ENCODE data around the gene TMTC1. TPM values are rescaled to one million over a fixed set of nuclear protein-coding genes. Genes with fewer than 3 reads are reported as not detected.

TMTC1 gene
- polyA plus RNA-seq, 6 donors from 2014 or later, result not detected

DNA sequence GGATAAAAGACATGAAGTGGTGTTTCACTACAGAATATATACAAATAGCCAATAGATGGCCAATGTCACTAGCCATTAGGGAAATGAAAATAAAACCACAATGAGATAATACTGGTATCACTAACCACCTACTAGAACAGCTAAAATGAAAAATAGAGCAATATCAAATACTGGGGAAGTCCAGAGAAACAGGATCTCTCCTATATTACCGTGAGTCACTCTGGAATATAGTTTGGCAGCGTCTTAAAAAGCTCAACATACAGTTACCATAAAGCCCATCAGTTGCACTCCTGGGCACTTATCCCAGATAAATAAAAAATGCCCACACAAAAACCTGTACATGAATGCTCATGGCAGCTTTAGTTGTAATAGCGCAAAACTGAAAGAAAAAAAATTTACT, 101.7 kb downstream of the TMTC1 start:
- ATAC-seq (ENCODE audit: low read depth in 2 of 2) (no peak), DNase-seq (no peak)
- H3K27ac Mint-ChIP-seq, result no peak overlapping the region
- H3K9me3 Mint-ChIP-seq, result peaks cover 0 to 3% (median 0%) of the 10 kb centered on the region in 7 donors
- no peaks in the 10 kb centered on the region for H3K36me3 Mint-ChIP-seq
- H3K4me3 Mint-ChIP-seq, result no peak overlapping the region
- H3K27me3 Mint-ChIP-seq, result no peaks in the 10 kb centered on the region
- no peaks in the 10 kb centered on the region for H3K4me1 Mint-ChIP-seq

DNA sequence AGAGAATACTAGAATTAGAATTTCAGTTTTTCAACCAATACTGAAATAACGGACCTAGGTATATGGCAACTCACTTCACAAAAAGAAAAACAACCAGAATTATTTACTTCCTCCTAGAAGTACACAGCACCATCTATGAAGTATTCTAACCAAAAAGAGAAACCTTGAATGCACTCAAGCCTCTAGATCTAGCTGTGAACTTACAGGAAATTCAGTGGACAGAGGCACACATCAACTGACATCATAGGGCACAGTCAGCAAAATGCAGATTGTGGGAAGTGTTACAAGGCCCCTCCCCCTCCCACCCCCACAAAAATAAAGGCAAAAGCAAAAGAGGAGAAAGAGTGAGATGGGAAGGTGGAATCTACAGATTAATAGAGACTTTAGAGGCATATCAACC, 102.4 kb downstream of the TMTC1 start:
- no peak overlapping the region for H3K4me3 Mint-ChIP-seq
- H3K27ac Mint-ChIP-seq, result no peak overlapping the region
- no peak for ATAC-seq (ENCODE audit: low read depth in 2 of 2)
- no peak for DNase-seq
- no peaks in the 10 kb centered on the region for H3K4me1 Mint-ChIP-seq
- H3K27me3 Mint-ChIP-seq, result no peaks in the 10 kb centered on the region
- peaks cover 0 to 3% (median 0%) of the 10 kb centered on the region in 7 donors for H3K9me3 Mint-ChIP-seq
- H3K36me3 Mint-ChIP-seq, result no peaks in the 10 kb centered on the region

- Mint-ChIP-seq H3K9me3 (peaks cover 0 to 3% (median 0%) of the 10 kb centered on the region in 7 donors), H3K4me3 (no peak overlapping the region), H3K36me3 (no peaks in the 10 kb centered on the region), H3K4me1 (no peaks in the 10 kb centered on the region), H3K27me3 (no peaks in the 10 kb centered on the region), H3K27ac (no peak overlapping the region)
- ATAC-seq (ENCODE audit: low read depth in 2 of 2) (no peak), DNase-seq (no peak)
Measured at GRCh38 chr12:29676676-29677075, 107.1 kb downstream of the TMTC1 start.

- no peak overlapping the region for H3K4me3 Mint-ChIP-seq
- H3K27me3 Mint-ChIP-seq, result no peaks in the 10 kb centered on the region
- ATAC-seq (ENCODE audit: low read depth in 2 of 2) (no peak), DNase-seq (no peak)
- no peaks in the 10 kb centered on the region for H3K36me3 Mint-ChIP-seq
- no peaks in the 10 kb centered on the region for H3K4me1 Mint-ChIP-seq
- peak overlapping the region in 1 of 6 donors; percentile 39 for H3K27ac Mint-ChIP-seq
- H3K9me3 Mint-ChIP-seq, result no peaks in the 10 kb centered on the region
Measured at GRCh38 chr12:29674463-29674862, 109.3 kb downstream of the TMTC1 start.

GRCh38 chr12:29673346-29673745, 110.4 kb downstream of the TMTC1 start:
- no peak for DNase-seq
- Mint-ChIP-seq H3K9me3 (no peaks in the 10 kb centered on the region), H3K27me3 (no peaks in the 10 kb centered on the region), H3K4me1 (no peaks in the 10 kb centered on the region), H3K27ac (no peak overlapping the region), H3K36me3 (no peaks in the 10 kb centered on the region), H3K4me3 (no peak overlapping the region)
- no peak for ATAC-seq (ENCODE audit: low read depth in 2 of 2)

GRCh38 chr12:29672580-29672979, 111.2 kb downstream of the TMTC1 start:
- Mint-ChIP-seq H3K36me3 (no peaks in the 10 kb centered on the region), H3K27ac (no peak overlapping the region), H3K4me1 (no peaks in the 10 kb centered on the region), H3K4me3 (no peak overlapping the region), H3K9me3 (peaks cover 0 to 3% (median 0%) of the 10 kb centered on the region in 7 donors), H3K27me3 (no peaks in the 10 kb centered on the region)
- no peak for ATAC-seq (ENCODE audit: low read depth in 2 of 2)
- no peak for DNase-seq

DNA sequence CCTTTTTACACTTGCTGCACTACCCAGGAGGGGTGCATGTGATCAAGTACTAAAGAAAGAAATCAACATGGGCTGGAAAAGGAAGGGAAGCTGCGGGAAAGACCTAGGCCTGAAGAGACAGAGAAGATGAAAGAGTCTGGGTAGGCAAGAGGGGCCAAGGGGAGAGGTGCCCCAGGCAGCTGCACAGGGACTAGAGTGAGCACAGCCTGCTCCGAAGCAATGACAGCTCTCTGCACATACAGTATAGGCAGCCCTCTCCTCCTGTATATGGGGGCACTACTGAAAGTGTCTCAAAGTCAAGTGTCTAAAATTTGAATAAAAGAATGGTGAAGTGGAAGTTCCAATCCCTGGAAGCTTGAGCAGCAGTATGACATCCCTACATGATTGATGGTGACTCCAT, 112.0 kb downstream of the TMTC1 start:
- ATAC-seq (ENCODE audit: low read depth in 2 of 2) (no peak), DNase-seq (no peak)
- H3K4me3 Mint-ChIP-seq, result no peak overlapping the region
- no peaks in the 10 kb centered on the region for H3K27me3 Mint-ChIP-seq
- no peaks in the 10 kb centered on the region for H3K4me1 Mint-ChIP-seq
- H3K36me3 Mint-ChIP-seq, result no peaks in the 10 kb centered on the region
- peaks cover 0 to 3% (median 0%) of the 10 kb centered on the region in 7 donors for H3K9me3 Mint-ChIP-seq
- H3K27ac Mint-ChIP-seq, result no peak overlapping the region

- Mint-ChIP-seq H3K9me3 (peaks cover 0 to 4% (median 3%) of the 10 kb centered on the region in 7 donors), H3K4me3 (no peak overlapping the region), H3K36me3 (no peaks in the 10 kb centered on the region), H3K27me3 (no peaks in the 10 kb centered on the region), H3K4me1 (no peaks in the 10 kb centered on the region), H3K27ac (no peak overlapping the region)
- ATAC-seq (ENCODE audit: low read depth in 2 of 2) (no peak), DNase-seq (no peak)
Measured at GRCh38 chr12:29667011-29667410, 116.7 kb downstream of the TMTC1 start.

DNA sequence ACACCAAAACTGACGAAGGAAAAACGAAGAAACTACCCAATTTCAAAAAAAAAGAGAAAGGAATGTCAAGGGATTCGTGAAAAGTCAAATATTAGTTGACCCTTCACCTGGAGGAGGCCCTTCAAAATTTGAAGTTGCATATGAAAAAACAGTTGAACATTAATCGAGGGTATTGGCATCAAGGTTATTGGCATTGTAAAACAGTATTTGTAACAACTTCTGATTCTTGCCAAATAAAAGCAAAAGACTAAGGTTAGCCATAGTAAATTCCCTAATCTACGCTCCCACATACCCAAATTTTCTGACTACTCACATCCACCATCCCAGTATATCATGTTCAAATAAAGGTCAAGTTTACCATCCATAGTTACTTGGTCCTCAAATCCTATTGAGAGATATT, 118.6 kb downstream of the TMTC1 start:
- ATAC-seq (ENCODE audit: low read depth in 2 of 2) (no peak), DNase-seq (no peak)
- Mint-ChIP-seq H3K27me3 (no peaks in the 10 kb centered on the region), H3K9me3 (peaks cover 0 to 4% (median 3%) of the 10 kb centered on the region in 7 donors), H3K27ac (no peak overlapping the region), H3K36me3 (no peaks in the 10 kb centered on the region), H3K4me3 (no peak overlapping the region), H3K4me1 (no peaks in the 10 kb centered on the region)

DNA sequence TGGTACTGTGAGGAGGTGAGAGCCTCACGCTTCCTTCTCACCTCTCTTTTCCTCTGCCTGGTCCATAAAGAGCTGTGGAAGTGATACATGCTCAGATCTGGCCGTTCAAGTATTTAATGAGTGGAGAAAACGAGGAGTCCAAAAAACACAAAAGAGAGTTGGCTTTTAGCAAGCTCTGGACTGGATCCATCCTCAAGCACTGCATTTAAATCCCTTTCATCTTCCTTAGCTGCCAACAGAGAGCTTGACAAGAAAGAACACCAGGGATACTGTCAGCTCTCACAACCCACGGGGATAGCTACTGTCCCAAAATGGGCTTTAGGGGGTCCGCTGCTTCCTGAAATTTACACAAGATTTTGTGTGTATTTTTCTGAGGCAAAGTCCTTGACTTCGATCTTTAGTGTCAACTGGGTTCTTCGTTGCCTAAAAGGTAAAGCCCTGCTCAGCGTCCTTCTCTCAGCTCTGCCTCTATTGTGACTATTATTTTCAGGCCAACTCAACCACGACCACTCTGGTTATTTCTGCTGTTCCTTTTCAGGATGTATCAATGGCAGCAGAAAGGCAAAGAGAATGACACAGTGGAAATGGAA, 120.9 kb downstream of the TMTC1 start:
- ATAC-seq (ENCODE audit: low read depth in 2 of 2) (no peak), DNase-seq (no peak)
- Mint-ChIP-seq H3K4me3 (no peak overlapping the region), H3K4me1 (no peaks in the 10 kb centered on the region), H3K9me3 (peaks cover 0 to 4% (median 3%) of the 10 kb centered on the region in 7 donors), H3K36me3 (no peaks in the 10 kb centered on the region), H3K27me3 (no peaks in the 10 kb centered on the region), H3K27ac (no peak overlapping the region)

DNA sequence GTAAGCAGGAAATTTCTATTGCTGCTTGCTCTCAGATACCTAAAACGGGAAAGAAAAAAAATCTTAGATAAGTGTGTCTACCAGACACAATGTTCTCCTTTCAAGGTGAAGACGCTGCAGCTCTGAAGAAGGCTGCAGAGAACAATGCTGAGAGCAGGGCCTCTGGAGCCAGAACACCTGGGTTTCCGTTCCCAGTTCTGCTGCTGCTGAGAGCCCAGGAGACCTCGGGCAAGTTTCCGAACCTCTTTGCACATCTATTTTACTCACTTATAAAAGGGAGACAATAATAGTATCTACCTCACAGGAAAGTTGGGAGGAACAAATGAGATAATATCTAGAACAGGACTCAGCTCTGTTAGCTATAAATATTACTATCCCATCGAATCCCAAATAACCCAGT, 122.9 kb downstream of the TMTC1 start:
- Mint-ChIP-seq H3K27me3 (no peaks in the 10 kb centered on the region), H3K4me3 (no peak overlapping the region), H3K4me1 (no peaks in the 10 kb centered on the region), H3K9me3 (peaks cover 0 to 4% (median 3%) of the 10 kb centered on the region in 7 donors), H3K27ac (no peak overlapping the region), H3K36me3 (no peaks in the 10 kb centered on the region)
- ATAC-seq (ENCODE audit: low read depth in 2 of 2) (no peak), DNase-seq (no peak)

GRCh38 chr12:29656762-29657538, 126.8 kb downstream of the TMTC1 start:
- ATAC-seq (ENCODE audit: low read depth in 2 of 2), result no peak
- no peak for DNase-seq
- no peak overlapping the region for H3K27ac Mint-ChIP-seq
- peaks cover 0 to 4% (median 0%) of the 10 kb centered on the region in 7 donors for H3K9me3 Mint-ChIP-seq
- H3K4me3 Mint-ChIP-seq, result no peak overlapping the region
- no peaks in the 10 kb centered on the region for H3K4me1 Mint-ChIP-seq
- no peaks in the 10 kb centered on the region for H3K36me3 Mint-ChIP-seq
- H3K27me3 Mint-ChIP-seq, result no peaks in the 10 kb centered on the region

- DNase-seq (no peak), ATAC-seq (ENCODE audit: low read depth in 2 of 2) (no peak)
- H3K27ac Mint-ChIP-seq, result no peak overlapping the region
- H3K4me1 Mint-ChIP-seq, result no peaks in the 10 kb centered on the region
- H3K9me3 Mint-ChIP-seq, result peaks cover 0 to 3% (median 0%) of the 10 kb centered on the region in 7 donors
- no peaks in the 10 kb centered on the region for H3K36me3 Mint-ChIP-seq
- H3K27me3 Mint-ChIP-seq, result no peaks in the 10 kb centered on the region
- H3K4me3 Mint-ChIP-seq, result no peak overlapping the region
Measured at GRCh38 chr12:29655861-29656260, 127.9 kb downstream of the TMTC1 start.

DNA sequence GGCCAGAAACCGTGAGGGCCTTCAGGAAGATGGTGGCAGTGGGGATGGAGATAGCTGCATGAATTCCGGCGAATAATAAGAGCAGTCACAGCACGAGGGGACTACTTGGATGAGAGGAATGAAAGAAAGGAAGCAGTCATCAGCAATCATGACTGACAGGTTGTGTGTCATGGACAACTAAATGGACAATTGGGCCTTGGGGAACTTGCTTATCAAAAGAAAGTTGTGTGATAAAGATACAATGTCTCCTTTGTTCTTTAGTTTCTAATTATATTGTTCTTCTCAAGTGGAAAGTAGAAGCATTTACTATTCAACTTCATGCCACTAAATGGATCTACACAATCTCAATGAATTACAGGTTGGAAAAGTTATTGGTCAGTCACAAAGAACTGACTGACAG, 130.5 kb downstream of the TMTC1 start:
- no peak overlapping the region for H3K27ac Mint-ChIP-seq
- peaks cover 0 to 4% (median 0%) of the 10 kb centered on the region in 7 donors for H3K9me3 Mint-ChIP-seq
- no peak for DNase-seq
- peak overlapping the region in 1 of 8 donors; percentile 26 for H3K4me3 Mint-ChIP-seq
- peaks cover 0 to 5% (median 0%) of the 10 kb centered on the region in 3 donors for H3K27me3 Mint-ChIP-seq
- H3K36me3 Mint-ChIP-seq, result no peaks in the 10 kb centered on the region
- no peak for ATAC-seq (ENCODE audit: low read depth in 2 of 2)
- H3K4me1 Mint-ChIP-seq, result no peaks in the 10 kb centered on the region
